ENCODE results near the gene GPC6.

GPC6 gene

GRCh38 chr13:93765811-93766210 lies 539.2 kb downstream of the GPC6 start:
- H3K4me3 ChIP-seq (ENCODE audit: low read depth, low read length), result no peak overlapping the region
- TF ChIP-seq CTCF (IDR thresholded peaks at IDR 0.05; ENCODE audit: low read depth, low read length), result no peak

DNA sequence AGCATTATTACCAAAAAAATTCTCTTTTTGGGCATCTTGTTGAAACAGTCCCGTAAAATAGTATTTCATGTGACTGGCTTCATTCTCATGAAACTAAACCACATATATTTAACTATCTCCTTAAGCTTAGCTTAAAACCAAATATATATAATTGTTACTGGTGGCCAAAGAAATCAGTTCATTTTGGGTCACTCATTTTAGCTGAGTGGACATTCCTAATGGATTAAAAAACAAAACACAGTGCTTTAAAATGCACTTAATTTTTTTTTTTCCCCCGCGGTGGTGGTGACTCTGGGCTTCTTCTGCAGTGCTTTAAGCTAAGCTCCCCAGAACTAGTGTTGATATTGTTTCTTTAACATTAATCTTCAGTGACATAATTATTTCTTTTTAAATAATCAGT lies 540.1 kb downstream of the GPC6 start:
- no peak overlapping the region for H3K4me3 ChIP-seq (ENCODE audit: low read depth, low read length)

GRCh38 chr13:93767180-93767916 lies 540.7 kb downstream of the GPC6 start:
- H3K4me3 ChIP-seq (ENCODE audit: low read depth, low read length), result no peak overlapping the region
- TF ChIP-seq CTCF (IDR thresholded peaks at IDR 0.05; ENCODE audit: low read depth, low read length), result no peak

More for the DNA sequence above, 540.1 kb downstream of the GPC6 start:
- no peak for TF ChIP-seq CTCF (IDR thresholded peaks at IDR 0.05; ENCODE audit: low read depth, low read length)

GRCh38 chr13:93767917-93768409 lies 541.4 kb downstream of the GPC6 start:
- H3K4me3 ChIP-seq (ENCODE audit: low read depth, low read length), result no peak overlapping the region

DNA sequence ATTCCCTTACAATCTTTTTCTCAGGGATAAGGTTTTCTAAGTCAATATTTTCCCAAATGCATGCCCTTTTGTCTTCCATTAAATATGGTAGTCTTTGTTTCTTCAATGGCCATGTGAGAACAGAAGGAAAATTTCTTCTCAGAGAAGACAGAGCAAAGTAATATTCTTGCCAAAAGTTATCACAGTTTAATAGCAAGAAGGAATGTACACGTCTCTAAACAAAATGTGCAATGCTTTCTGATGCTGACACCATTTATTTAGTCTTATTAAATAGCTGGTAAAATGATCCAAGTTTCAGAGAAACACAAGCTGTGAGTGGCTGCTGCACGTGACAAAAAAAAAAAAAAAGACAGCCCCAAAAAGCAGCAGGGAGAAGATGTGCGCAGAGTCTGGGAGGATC lies 542.5 kb downstream of the GPC6 start:
- no peak for TF ChIP-seq CTCF (IDR thresholded peaks at IDR 0.05; ENCODE audit: low read depth, low read length)
- no peak overlapping the region for H3K4me3 ChIP-seq (ENCODE audit: low read depth, low read length)

More at GRCh38 chr13:93767917-93768409, 541.4 kb downstream of the GPC6 start:
- no peak for TF ChIP-seq CTCF (IDR thresholded peaks at IDR 0.05; ENCODE audit: low read depth, low read length)

DNA sequence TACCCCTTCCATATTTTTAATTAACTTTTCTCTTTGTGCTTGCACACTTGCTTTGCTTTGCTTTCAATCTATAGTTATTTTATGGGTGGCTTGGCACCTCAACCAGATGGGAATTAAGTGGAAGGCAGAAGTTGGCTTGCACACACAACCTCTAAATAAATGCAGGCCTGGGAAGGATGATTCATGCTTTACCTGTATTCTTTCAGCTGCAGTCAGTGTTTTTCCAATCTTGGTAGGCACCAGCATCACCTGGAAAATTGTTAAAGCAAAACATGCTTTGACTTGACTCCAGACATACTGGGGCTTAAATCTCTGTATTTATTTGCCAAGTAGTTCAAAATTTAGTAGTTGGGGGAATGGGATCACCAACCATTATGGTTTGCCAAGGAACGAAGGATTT lies 543.0 kb downstream of the GPC6 start:
- no peak for TF ChIP-seq CTCF (IDR thresholded peaks at IDR 0.05; ENCODE audit: low read depth, low read length)
- H3K4me3 ChIP-seq (ENCODE audit: low read depth, low read length), result no peak overlapping the region

DNA sequence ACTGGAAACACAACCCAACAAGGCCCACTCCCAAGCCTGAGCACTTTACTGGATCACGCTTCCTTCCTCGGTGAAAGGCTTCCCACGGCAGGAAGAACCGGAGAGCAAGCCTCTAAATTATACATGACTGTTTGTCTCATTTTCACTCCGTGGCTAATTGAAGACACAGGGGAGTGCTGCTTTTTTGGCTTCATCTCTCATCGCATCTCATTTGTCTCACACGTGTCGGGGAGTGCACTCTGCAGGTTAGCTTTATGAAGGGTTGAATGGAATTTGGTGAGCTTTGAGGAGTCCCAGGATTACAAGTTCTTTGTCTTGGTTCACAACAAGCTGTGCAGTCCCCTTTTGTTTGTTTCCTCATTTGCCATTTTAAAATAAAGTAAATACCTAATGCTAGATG lies 544.6 kb downstream of the GPC6 start:
- H3K4me3 ChIP-seq (ENCODE audit: low read depth, low read length), result no peak overlapping the region
- no peak for TF ChIP-seq CTCF (IDR thresholded peaks at IDR 0.05; ENCODE audit: low read depth, low read length)

Data from WI38 (cell line).